GM21526 (cell line): Measurements from ENCODE around the gene GALNT12.

Experiments used
- ATAC-seq: cut with Tn5 transposase; IDR thresholded peaks from one replicate; pipeline ENCODE4 v1.9.1; 2021; ENCODE audit warnings: moderate library complexity; ENCODE audit not compliant: unreplicated experiment, low FRiP score

GALNT12 gene

DNA sequence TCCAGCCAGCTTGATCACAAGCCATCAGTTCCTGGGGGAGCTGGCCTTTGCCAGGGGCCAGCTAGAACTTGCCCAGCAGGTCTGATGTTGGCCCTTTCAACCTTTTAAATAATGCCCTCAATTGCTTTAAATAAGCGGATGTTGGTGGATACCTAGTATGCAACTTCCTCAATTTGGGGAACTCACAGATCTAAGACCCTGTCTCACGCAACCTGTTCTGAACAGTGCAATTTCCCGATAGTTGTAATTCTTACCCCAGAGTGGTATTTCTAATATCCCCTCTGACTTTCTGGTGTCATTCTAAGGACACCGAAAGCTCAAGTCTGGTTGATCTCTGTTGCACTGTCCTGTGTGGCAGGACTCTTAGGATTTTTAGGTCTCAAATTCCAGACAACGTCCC, 23.1 kb downstream of the GALNT12 start:
- no peak for ATAC-seq

DNA sequence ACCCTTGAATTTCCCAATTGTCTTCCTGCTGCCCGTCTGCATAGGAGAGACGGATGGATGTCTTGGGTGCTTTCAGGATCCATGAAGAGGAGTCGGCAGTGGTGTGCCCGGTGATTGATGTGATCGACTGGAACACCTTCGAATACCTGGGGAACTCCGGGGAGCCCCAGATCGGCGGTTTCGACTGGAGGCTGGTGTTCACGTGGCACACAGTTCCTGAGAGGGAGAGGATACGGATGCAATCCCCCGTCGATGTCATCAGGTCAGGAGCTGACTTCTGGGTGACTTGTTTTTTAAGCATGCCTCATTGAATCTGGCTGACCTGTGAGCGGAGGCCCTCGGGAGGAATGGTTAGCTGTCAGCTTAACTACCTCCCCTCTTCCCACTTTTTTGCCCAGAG, 24.2 kb downstream of the GALNT12 start:
- ATAC-seq, result no peak

DNA sequence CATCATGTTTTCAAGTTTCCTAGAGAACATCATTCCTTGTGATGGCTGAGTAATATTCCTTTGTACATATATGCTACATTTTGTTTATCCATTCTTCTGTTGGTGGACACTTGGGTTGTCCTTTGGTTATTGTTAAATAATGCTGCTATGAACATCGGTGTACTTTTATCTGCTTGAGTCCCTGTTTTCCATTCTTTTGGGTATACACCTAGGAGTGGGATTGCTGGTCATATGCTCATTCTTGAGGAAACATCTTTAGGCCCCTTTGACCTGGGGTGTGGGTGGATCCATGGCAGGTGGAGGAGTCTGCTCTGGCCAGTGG, 25.3 kb downstream of the GALNT12 start:
- no peak for ATAC-seq

- ATAC-seq, result no peak
Measured at GRCh38 chr9:98833090-98833956, 25.9 kb downstream of the GALNT12 start.

- no peak for ATAC-seq
Measured at GRCh38 chr9:98834386-98834785, 26.9 kb downstream of the GALNT12 start.

DNA sequence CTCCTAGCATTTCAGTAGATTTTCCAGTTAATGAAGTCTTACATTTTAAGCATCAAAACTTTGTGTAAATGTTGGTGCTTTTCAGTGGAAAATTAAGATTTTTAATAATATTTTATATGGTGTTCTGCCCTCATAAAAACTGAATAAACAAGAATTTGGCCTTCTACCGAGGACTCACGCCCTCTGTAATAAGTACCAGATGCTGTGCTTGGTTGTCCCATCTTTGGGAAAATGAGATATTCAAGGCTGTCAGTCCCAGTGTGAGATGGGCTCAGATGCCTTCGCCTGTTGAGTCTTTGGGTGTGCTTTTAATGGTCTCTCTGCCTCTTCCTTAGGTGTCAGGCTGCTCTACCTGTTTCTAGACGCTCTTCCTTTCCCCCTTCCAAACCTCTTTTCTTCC, 28.7 kb downstream of the GALNT12 start:
- ATAC-seq, result no peak

GRCh38 chr9:98837516-98837915, 30.0 kb downstream of the GALNT12 start:
- no peak for ATAC-seq

- no peak for ATAC-seq
Measured at GRCh38 chr9:98838155-98838867, 30.8 kb downstream of the GALNT12 start.

- ATAC-seq, result no peak
Measured at GRCh38 chr9:98838868-98839565, 31.5 kb downstream of the GALNT12 start.

DNA sequence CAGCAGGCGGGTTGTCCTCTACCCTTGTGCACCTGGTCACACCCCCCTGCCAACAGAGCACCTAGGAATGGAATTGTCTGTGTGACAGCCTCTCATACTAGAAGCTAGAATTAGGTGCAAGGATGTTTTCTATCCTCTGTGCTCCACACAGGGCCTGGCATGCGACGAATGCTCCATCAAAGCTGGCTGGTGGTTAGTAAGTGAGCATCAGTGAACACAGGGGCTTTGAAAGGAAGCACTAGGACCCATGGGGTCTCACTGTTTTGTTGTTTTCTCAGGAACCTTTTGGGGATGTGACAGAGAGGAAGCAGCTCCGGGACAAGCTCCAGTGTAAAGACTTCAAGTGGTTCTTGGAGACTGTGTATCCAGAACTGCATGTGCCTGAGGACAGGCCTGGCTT, 32.3 kb downstream of the GALNT12 start:
- ATAC-seq, result no peak

DNA sequence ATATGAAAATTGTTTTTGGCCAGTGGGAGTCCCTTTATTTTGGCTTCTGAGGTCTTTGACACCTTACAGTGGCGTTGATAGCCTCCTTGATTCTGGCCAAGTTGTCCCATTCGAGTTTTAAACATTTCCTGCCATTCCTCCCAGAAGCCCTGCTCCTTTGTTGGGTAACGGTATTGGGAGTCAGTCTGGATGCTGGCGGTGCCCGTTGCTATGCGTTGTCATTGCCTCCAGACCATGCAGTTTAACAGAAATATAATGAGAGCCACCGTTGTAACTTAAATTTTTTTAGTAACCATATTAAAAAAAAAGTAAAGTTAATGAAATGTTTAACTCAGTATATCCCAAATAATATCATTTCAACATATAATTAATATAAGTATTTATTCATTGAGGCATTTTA, 35.0 kb downstream of the GALNT12 start:
- ATAC-seq, result no peak

DNA sequence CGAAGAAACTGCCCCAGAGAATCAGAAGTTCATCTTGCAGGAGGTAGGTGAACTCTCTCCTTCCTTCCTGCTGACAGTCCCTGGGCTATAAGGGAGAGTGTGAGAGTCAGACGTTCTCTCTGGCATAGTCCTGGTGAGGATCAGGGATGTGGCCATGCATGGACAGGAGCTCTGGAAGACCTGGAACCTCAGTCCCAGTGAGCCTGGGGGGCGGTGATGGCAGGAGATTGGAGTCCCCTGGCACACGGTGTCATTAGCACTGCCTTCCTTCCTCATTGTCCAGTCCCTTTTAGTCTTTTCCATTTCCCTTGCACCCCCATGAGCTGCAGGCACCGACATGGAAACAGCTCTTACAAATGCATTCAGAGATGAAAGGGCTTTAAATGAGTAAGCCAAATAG, 38.6 kb downstream of the GALNT12 start:
- ATAC-seq, result no peak

DNA sequence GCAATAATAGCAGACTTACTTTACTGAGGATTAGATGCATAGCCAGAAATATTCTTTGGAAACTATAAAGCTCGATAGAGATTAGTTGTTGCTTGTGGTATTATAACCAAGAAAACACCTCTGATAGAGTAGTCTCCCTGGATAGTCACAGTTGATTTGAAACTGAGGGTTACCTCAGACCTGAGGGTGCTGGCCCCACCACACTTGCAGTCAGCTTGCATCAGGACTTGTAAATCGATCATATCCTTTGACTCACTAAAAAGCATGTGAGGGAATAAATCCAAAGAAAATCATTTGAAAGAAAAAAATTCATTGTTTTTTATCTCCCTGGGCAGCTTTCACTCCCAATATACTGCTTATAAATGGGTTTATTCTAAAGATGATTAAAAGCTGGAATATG, 39.4 kb downstream of the GALNT12 start:
- no peak for ATAC-seq

DNA sequence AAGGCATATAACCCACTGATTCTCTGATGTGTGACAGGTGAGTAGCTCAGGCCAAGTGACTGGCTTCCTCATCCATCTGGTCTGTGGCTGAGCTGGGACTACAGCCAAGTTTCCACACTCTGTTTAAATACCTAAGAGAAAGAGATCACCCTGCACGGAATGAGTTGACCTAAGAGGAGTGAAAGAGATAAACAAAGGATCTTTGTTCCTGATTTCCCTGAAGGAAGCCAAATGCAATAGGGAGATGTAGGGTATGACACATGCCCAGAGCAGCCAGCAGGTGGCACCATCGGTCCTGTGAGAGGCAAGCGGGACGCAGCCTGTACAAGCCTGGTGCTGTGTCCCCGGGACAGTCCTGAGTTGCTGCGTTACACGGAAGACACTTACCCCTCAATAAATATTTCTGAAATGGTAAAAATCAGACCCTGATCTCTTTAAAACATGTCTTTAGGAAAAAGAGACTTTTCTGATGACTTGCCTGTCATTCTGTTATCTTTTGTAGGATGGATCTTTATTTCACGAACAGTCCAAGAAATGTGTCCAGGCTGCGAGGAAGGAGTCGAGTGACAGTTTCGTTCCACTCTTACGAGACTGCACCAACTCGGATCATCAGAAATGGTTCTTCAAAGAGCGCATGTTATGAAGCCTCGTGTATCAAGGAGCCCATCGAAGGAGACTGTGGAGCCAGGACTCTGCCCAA, 41.1 kb downstream of the GALNT12 start:
- peak; percentile 79 for ATAC-seq

DNA sequence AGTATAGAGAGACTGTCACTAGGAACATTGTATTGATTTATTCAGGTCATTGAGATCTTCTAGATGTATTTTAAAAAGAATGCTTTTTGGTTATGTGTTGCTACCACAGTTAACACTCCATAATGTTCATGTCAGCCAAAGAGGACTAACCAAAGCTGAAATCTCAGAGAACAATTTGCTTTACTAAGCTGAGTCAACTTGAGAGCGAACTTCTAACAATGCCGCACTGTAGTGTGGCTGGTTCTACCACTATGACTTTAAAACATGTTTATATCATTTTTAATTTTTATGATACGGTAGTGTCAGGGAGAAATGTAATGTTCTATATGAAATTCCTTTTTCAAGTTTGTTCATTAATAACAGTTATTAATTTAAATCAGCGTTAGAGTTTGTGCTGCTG, 42.1 kb downstream of the GALNT12 start:
- ATAC-seq, result no peak

DNA sequence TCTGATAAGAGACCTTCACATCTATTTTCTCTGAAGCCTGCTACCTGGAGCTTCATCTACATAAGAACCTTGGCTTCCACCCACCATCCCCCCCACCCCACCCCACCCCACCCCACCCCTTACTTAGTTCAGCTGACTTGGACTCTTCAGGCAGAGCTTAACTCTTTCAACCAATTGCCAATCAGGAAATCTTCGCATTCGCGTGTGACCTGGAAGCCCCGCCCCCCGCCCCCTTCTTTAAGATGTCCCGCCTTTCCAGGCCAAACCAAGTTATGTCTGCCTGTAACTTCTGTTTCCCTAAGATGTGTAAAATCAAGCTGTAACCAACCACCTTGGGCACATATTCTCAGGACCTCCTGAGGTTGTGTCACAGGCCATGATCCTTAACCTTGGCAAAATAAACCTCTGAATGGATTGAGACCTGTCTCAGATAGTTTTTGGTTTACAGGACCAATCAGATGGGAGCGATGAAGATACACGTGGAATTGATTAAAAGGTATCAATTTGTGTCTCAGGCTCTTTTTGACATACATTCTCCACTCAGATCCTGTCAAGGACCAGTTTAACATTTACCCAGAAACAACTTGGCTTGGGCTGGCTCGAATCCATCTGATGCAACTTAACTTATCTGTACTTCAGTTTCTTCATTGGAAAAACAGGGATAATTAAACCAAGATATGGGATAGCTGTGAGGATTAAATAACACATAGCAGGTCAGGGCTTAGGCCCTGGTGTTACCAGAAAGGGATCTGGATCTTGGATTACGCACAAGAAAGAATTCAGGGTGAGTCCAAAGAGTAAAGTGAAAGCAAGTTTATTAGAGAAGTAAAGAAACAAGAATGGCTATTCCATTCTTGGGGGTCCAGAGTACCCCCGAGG, 43.6 kb downstream of the GALNT12 start:
- no peak for ATAC-seq

DNA sequence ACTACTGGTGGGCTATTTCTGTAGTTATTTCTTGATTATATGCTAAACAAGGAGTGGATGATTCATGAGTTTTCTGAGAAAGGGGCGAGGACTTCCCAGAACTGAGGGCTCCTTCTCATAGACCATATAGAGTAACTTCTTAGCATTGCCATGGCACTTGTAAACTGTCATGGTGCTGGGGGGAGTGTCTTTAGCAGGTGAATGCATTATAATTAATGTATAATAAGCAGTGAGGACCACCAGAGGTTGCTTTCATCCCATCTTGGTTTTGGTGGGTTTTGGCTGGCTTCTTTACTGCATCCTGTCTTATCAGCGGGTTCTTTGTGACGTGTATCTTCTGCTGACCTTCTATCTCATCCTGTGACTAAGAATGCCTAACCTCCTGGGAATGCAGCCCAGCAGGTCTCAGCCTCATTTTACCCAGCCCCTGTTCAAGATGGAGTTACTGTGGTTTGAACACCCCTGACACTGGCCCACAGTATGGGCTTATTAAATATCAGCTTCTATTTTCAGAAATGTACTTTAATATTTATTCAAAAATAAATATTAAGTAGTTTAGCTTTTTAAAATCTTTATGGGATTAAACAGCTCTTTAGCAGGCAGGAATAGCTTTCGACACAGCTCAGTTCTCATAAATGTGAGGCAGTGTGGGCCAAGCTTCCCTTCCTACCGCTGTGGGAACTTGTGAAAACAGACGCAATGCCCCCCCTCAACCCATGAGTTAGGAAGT, 44.4 kb downstream of the GALNT12 start:
- no peak for ATAC-seq

- no peak for ATAC-seq
Measured at GRCh38 chr9:98852460-98852734, 44.9 kb downstream of the GALNT12 start.

- ATAC-seq, result no peak
Measured at GRCh38 chr9:98852961-98853360, 45.5 kb downstream of the GALNT12 start.

- no peak for ATAC-seq
Measured at GRCh38 chr9:98854266-98854665, 46.8 kb downstream of the GALNT12 start.
